ENCODE data around the gene PLA2R1. TPM values are rescaled to one million over a fixed set of nuclear protein-coding genes. Genes with fewer than 3 reads are reported as not detected.
"Not testable (repeated sequence)": the region's sequence is repeated elsewhere in the genome, so short reads cannot be mapped to it uniquely, and the experiment has no call there.

The PLA2R1 gene
- total RNA-seq, 1 donor from 2014 or later, result 0.34 TPM

DNA sequence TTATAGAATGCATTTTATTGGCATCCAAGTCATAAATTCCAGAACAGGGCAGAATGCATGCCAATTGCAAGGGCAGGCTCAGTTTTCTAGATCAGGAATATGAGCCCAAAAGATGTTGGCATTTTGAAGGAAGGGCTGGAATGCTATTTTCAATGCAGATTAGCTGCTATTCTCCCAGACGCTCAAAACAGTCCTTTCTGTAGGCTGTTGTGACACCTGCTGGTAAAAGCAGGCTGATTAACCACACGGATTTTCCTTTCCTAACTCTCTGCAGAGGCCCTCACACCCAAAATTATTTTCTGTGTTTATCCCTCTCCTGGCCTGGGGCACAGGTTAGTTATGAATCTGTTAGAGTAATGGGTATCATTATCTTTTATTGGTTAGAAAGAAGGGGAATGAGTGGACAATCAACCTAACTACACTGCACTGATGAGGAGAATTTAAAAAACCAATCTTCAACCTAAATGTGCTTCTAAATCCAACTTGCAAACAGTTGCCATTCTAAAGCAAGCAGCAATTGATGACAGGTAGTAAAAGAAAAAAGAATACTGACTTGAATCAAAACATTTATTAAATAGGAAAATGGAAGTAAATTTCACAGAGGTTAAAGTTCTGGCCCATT, 94.0 kb downstream of the PLA2R1 start:
- no peak for DNase-seq

GRCh38 chr2:159963700-159964099, 98.7 kb downstream of the PLA2R1 start:
- no peak for DNase-seq
- H3K27me3 Mint-ChIP-seq (ENCODE audit: unreplicated experiment), result no peaks in the 10 kb centered on the region
- H3K4me1 Mint-ChIP-seq (ENCODE audit: low read depth, unreplicated experiment), result no peaks in the 10 kb centered on the region
- no peak overlapping the region for H3K4me3 Mint-ChIP-seq (ENCODE audit: unreplicated experiment)
- no peak for TF ChIP-seq CTCF (IDR thresholded peaks at IDR 0.05; ENCODE audit: partially characterized antibody, unreplicated experiment)
- no peaks in the 10 kb centered on the region for H3K9me3 Mint-ChIP-seq (ENCODE audit: unreplicated experiment)
- H3K27ac Mint-ChIP-seq (ENCODE audit: unreplicated experiment), result no peak overlapping the region
- H3K36me3 Mint-ChIP-seq (ENCODE audit: unreplicated experiment), result no peaks in the 10 kb centered on the region

More for the DNA sequence above, 94.0 kb downstream of the PLA2R1 start:
- H3K4me1 Mint-ChIP-seq (ENCODE audit: low read depth, unreplicated experiment), result no peaks in the 10 kb centered on the region
- no peaks in the 10 kb centered on the region for H3K36me3 Mint-ChIP-seq (ENCODE audit: unreplicated experiment)
- H3K9me3 Mint-ChIP-seq (ENCODE audit: unreplicated experiment), result no peaks in the 10 kb centered on the region
- H3K27ac Mint-ChIP-seq (ENCODE audit: unreplicated experiment), result no peak overlapping the region
- H3K4me3 Mint-ChIP-seq (ENCODE audit: unreplicated experiment), result no peak overlapping the region
- TF ChIP-seq CTCF (IDR thresholded peaks at IDR 0.05; ENCODE audit: partially characterized antibody, unreplicated experiment), result peak; percentile 33
- no peaks in the 10 kb centered on the region for H3K27me3 Mint-ChIP-seq (ENCODE audit: unreplicated experiment)

GRCh38 chr2:159962513-159962912, 99.9 kb downstream of the PLA2R1 start:
- not testable (repeated sequence) for H3K27me3 Mint-ChIP-seq (ENCODE audit: unreplicated experiment); H3K36me3 Mint-ChIP-seq (ENCODE audit: unreplicated experiment); H3K27ac Mint-ChIP-seq (ENCODE audit: unreplicated experiment); DNase-seq; H3K9me3 Mint-ChIP-seq (ENCODE audit: unreplicated experiment); H3K4me3 Mint-ChIP-seq (ENCODE audit: unreplicated experiment); H3K4me1 Mint-ChIP-seq (ENCODE audit: low read depth, unreplicated experiment)

- no peak for DNase-seq
- H3K36me3 Mint-ChIP-seq (ENCODE audit: unreplicated experiment), result no peaks in the 10 kb centered on the region
- H3K9me3 Mint-ChIP-seq (ENCODE audit: unreplicated experiment), result no peaks in the 10 kb centered on the region
- no peak overlapping the region for H3K27ac Mint-ChIP-seq (ENCODE audit: unreplicated experiment)
- no peak for TF ChIP-seq CTCF (IDR thresholded peaks at IDR 0.05; ENCODE audit: partially characterized antibody, unreplicated experiment)
- H3K4me3 Mint-ChIP-seq (ENCODE audit: unreplicated experiment), result no peak overlapping the region
- no peaks in the 10 kb centered on the region for H3K27me3 Mint-ChIP-seq (ENCODE audit: unreplicated experiment)
- no peaks in the 10 kb centered on the region for H3K4me1 Mint-ChIP-seq (ENCODE audit: low read depth, unreplicated experiment)
Measured at GRCh38 chr2:159961451-159961850, 101.0 kb downstream of the PLA2R1 start.

DNA sequence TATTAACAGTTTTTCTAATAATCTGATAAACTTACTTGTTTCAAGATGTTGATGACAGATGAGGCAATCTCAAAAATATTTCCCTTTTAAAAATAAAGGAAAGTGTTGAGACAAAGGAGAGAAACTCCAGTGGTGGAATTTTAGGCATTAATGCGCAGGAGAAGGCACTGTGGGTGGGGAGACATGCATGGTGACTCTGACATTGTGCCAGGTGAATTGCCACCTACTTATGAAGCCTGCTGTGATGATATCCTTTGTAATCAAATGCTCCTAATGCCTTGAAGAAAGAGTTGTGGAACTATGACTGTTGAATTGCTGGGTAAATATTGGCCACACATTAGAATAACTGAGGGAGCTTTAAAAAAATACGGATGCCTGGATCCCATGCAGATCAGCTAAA, 101.4 kb downstream of the PLA2R1 start:
- H3K36me3 Mint-ChIP-seq (ENCODE audit: unreplicated experiment), result no peaks in the 10 kb centered on the region
- no peak overlapping the region for H3K27ac Mint-ChIP-seq (ENCODE audit: unreplicated experiment)
- no peak for TF ChIP-seq CTCF (IDR thresholded peaks at IDR 0.05; ENCODE audit: partially characterized antibody, unreplicated experiment)

More for the DNA sequence above, 101.4 kb downstream of the PLA2R1 start:
- Mint-ChIP-seq H3K4me3 (ENCODE audit: unreplicated experiment) (no peak overlapping the region), H3K27me3 (ENCODE audit: unreplicated experiment) (no peaks in the 10 kb centered on the region), H3K9me3 (ENCODE audit: unreplicated experiment) (no peaks in the 10 kb centered on the region), H3K4me1 (ENCODE audit: low read depth, unreplicated experiment) (no peaks in the 10 kb centered on the region)
- no peak for DNase-seq
